Esophagus muscularis mucosa (tissue), 4 donors: ENCODE data around the gene CH25H. TPM values are rescaled to one million over a fixed set of nuclear protein-coding genes. Genes with fewer than 3 reads are reported as not detected.
"Not testable (repeated sequence)": the region's sequence is repeated elsewhere in the genome, so short reads cannot be mapped to it uniquely, and the experiment has no call there.

Experiments
- DNase-seq: peaks from one replicate; pipeline ENCODE4 v3.0.0-alpha.2; 2017; ENCODE audit errors: extremely low spot score
- H3K27ac ChIP-seq, 4 donors: fragments of 200-600 bp; sonication (generic); replicated peaks in 1 of 4; 1 replicate in 3 of 4; 2 replicates in 1 of 4; pipeline ENCODE4 v1.5.1; 2016 to 2019; ENCODE audit warnings: mild to moderate bottlenecking in 1 of 4
- H3K27me3 ChIP-seq, 4 donors: fragments of 200-600 bp; sonication (generic); one replicate each; pipeline versions ENCODE4 v1.5.1 to v1.6.0; 2016 to 2019
- H3K36me3 ChIP-seq, 4 donors: fragments of 200-600 bp; sonication (generic); one replicate each; pipeline ENCODE4 v1.5.1; 2016 to 2019
- H3K4me1 ChIP-seq, 4 donors: fragments of 200-600 bp; sonication (generic); one replicate each; pipeline ENCODE4 v1.5.1; 2016 to 2019
- H3K4me3 ChIP-seq, 4 donors: fragments of 200-600 bp; sonication (generic); 1 replicate in 2 of 4; 2 replicates in 2 of 4; pipeline ENCODE4 v1.5.1; 2016 to 2019; ENCODE audit warnings: mild to moderate bottlenecking in 4 of 4, moderate library complexity in 1 of 4
- H3K9me3 ChIP-seq, 4 donors: fragments of 200-600 bp; sonication (generic); 1 replicate in 3 of 4; 2 replicates in 1 of 4; pipeline ENCODE4 v1.5.1; 2016 to 2019
- EP300 ChIP-seq: sonication (generic); formaldehyde crosslinking; IDR thresholded peaks from one replicate; pipeline ENCODE4 v1.6.1; 2017; ENCODE audit warnings: antibody characterized with exemption
- POLR2A ChIP-seq: fragments of 450-650 bp; IDR thresholded peaks from one replicate; pipeline ENCODE4 v1.6.1; 2017; ENCODE audit warnings: antibody characterized with exemption, moderate library complexity, mild to moderate bottlenecking, low read depth
- POLR2AphosphoS5 ChIP-seq, 2 donors: sonication (generic); formaldehyde crosslinking; IDR thresholded peaks; one replicate each; pipeline ENCODE4 v1.6.1; 2017; ENCODE audit warnings: antibody characterized with exemption in 2 of 2
- WGBS: methylation state at CpG from one replicate; pipeline ENCODE4 v1.1.5; 2018; 5-methylcytosine and 5-hydroxymethylcytosine counted together
- intact Hi-C: fragments of 100-400 bp; cut with DNase I; formaldehyde crosslinking; loops from one replicate; pipeline ENCODE4 v1.15.1; 2023
- total RNA-seq, 4 donors: library from RNA; depleted of rRNA; stranded (reverse); fragments of >200 nt; gene quantifications; one replicate each; pipeline versions ENCODE4 v1.1.0 to v1.2.1, GENCODE V29; 2016
- TF ChIP-seq, protein P1 (sequence below), 3 experiments: fragments of 200-600 bp in 2 of 3; fragments of 450-650 bp in 1 of 3; sonication (generic) in 2 of 3; IDR thresholded peaks; one replicate each; pipeline ENCODE4 v1.5.1; 2017 to 2019; ENCODE audit warnings: antibody characterized with exemption in 3 of 3, mild to moderate bottlenecking in 2 of 3, moderate library complexity in 1 of 3

The CH25H gene
- total RNA-seq, 4 donors from 2014 or later: 2.1 to 83.3 (median 2.4) TPM

GRCh38 chr10:89251409-89252224 lies 44.5 kb upstream of the CH25H start, which contains the start of gene LIPA:
TSS of gene LIPA (minus strand) at chr10:89251775. CDS start at chr10:89247648, 4,127 bp downstream.
- WGBS: 2% methylated on average over 32 of the region's 53 CpGs
- TF ChIP-seq, protein P1, sequence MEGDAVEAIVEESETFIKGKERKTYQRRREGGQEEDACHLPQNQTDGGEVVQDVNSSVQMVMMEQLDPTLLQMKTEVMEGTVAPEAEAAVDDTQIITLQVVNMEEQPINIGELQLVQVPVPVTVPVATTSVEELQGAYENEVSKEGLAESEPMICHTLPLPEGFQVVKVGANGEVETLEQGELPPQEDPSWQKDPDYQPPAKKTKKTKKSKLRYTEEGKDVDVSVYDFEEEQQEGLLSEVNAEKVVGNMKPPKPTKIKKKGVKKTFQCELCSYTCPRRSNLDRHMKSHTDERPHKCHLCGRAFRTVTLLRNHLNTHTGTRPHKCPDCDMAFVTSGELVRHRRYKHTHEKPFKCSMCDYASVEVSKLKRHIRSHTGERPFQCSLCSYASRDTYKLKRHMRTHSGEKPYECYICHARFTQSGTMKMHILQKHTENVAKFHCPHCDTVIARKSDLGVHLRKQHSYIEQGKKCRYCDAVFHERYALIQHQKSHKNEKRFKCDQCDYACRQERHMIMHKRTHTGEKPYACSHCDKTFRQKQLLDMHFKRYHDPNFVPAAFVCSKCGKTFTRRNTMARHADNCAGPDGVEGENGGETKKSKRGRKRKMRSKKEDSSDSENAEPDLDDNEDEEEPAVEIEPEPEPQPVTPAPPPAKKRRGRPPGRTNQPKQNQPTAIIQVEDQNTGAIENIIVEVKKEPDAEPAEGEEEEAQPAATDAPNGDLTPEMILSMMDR (IDR thresholded peaks at IDR 0.05): no peak
- no peak for TF ChIP-seq EP300
- no peak for TF ChIP-seq POLR2A
- peak; percentile 71 to 93 for TF ChIP-seq POLR2AphosphoS5 (IDR thresholded peaks at IDR 0.05)
- peak within 1 kb of the TSS; percentile 88 to 91 (median 90) for H3K4me3 ChIP-seq
- H3K27ac ChIP-seq: peak within 1 kb of the TSS; percentile 84 to 87 (median 86)
- H3K9me3 ChIP-seq: no peaks in the 10 kb centered on the region
- peak; percentile 97 for DNase-seq
- peaks cover 7 to 24% (median 15%) of the 10 kb centered on the region in 4 donors for H3K4me1 ChIP-seq
- H3K36me3 ChIP-seq: no peaks in the 10 kb centered on the region
- intact Hi-C loops: no loop called here
- H3K27me3 ChIP-seq: no peaks in the 10 kb centered on the region

GRCh38 chr10:89250865-89251408 lies 43.8 kb upstream of the CH25H start:
- Histone ChIP-seq H3K4me3 (peak overlapping the region; percentile 88 to 91 (median 90)), H3K27ac (peak overlapping the region; percentile 84 to 87 (median 86)), H3K4me1 (peaks cover 7 to 18% (median 12%) of the 10 kb centered on the region in 4 donors), H3K9me3 (no peaks in the 10 kb centered on the region), H3K36me3 (no peaks in the 10 kb centered on the region), H3K27me3 (no peaks in the 10 kb centered on the region)
- no peak for TF ChIP-seq EP300
- no peak for TF ChIP-seq POLR2A
- TF ChIP-seq, protein P1 (IDR thresholded peaks at IDR 0.05): no peak
- no peak for TF ChIP-seq POLR2AphosphoS5 (IDR thresholded peaks at IDR 0.05)
- 33% methylated on average over 13 of the region's 13 CpGs for WGBS
- no peak for DNase-seq
- intact Hi-C loops: no loop called here

DNA sequence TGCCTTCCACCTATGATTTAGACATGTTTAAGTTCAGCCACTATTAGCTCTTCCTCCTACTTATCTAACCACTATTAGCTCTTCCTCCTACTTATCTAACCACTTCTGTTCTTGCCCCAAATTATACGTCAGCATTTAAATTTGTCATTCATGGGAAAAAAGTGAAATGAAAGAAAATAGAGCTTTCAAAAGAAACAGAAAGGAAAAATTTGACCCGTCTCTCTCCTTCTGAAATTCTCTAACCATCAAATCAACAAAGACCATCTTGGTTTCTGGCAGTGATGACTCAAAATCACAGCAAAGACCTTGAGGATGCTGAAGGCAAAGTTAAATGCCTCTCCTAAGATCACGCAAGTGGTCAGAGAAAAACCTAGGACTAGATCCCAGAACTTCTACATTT lies 41.9 kb upstream of the CH25H start:
- Histone ChIP-seq H3K4me3 (no peak overlapping the region), H3K27ac (no peak overlapping the region), H3K4me1 (peaks cover 7 to 17% (median 10%) of the 10 kb centered on the region in 4 donors), H3K27me3 (no peaks in the 10 kb centered on the region), H3K9me3 (no peaks in the 10 kb centered on the region), H3K36me3 (peaks cover 0 to 4% (median 0%) of the 10 kb centered on the region in 4 donors)
- no peak for DNase-seq
- no peak for TF ChIP-seq POLR2A
- TF ChIP-seq POLR2AphosphoS5 (IDR thresholded peaks at IDR 0.05): no peak
- TF ChIP-seq, protein P1 (IDR thresholded peaks at IDR 0.05): no peak
- TF ChIP-seq EP300: no peak
- 72% methylated on average over 3 of the region's 3 CpGs for WGBS
- intact Hi-C loops: no loop called here

- DNase-seq, H3K27ac ChIP-seq, H3K4me3 ChIP-seq, H3K9me3 ChIP-seq, intact Hi-C loops, H3K27me3 ChIP-seq, H3K36me3 ChIP-seq: not testable (repeated sequence)
- H3K4me1 ChIP-seq: peaks cover 7 to 17% (median 10%) of the 10 kb centered on the region in 4 donors
- 96% methylated on average over 2 of the region's 2 CpGs for WGBS
These were observed 40.5 kb upstream of the CH25H start for GRCh38 chr10:89247623-89248022.

DNA sequence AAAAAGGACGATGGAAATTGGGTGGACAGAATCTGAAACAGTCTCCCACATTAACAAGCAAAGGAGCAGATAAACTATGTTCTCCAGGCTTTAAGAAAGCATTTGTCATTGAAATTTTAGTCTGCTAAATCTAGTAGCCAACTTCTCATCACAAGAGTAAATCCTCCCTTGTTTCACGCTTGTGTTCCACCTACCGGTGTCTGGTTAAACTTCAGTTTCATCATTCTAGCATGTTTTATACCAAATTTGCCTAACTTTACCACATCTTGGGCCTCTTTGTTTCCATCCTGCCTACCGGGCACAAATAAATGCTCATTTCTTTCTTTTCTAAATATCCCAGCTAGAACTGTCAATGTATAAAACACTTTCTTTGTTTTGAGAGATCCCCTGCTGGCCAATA lies 38.7 kb upstream of the CH25H start:
- Histone ChIP-seq H3K9me3 (no peaks in the 10 kb centered on the region), H3K27ac (no peak overlapping the region), H3K4me3 (no peak overlapping the region), H3K4me1 (peaks cover 2 to 7% (median 4%) of the 10 kb centered on the region in 4 donors), H3K36me3 (peaks cover 0 to 17% (median 0%) of the 10 kb centered on the region in 4 donors), H3K27me3 (no peaks in the 10 kb centered on the region)
- DNase-seq: no peak
- TF ChIP-seq, protein P1 (IDR thresholded peaks at IDR 0.05): no peak
- TF ChIP-seq POLR2AphosphoS5 (IDR thresholded peaks at IDR 0.05) (no peak), POLR2A (no peak), EP300 (no peak)
- WGBS: 67% methylated on average over 4 of the region's 4 CpGs
- intact Hi-C loops: no loop called here
